SK-N-SH treated with all-trans-retinoic acid at 6 μM for 48 hours (cell line): ENCODE data around the gene CNGB1.

Source experiments
- ATAC-seq: fragments of 200-7000 bp; cut with Tn5 transposase; 3 replicates; pipeline ENCODE4 v1.9.1; 2020; ENCODE audit warnings: mild to moderate bottlenecking, moderate library complexity
- ARNTL ChIP-seq: fragments of 450-650 bp; formaldehyde crosslinking; IDR thresholded peaks from 2 replicates; pipeline ENCODE4 v1.5.0; 2020; ENCODE audit warnings: low read depth, mild to moderate bottlenecking, moderate library complexity, borderline replicate concordance
- BACH2 ChIP-seq: fragments of 250-450 bp; sonication (Bioruptor Pico); IDR thresholded peaks from 2 replicates; pipeline ENCODE4 v1.9.0; 2021; ENCODE audit warnings: mild to moderate bottlenecking, borderline replicate concordance
- CREB5 ChIP-seq: fragments of 250-450 bp; sonication (Bioruptor Pico); IDR thresholded peaks from 2 replicates; pipeline ENCODE4 v1.5.1; 2020; ENCODE audit warnings: low read depth, mild to moderate bottlenecking, moderate library complexity
- CSDC2 ChIP-seq: fragments of 250-450 bp; sonication (Bioruptor Pico); IDR thresholded peaks from 2 replicates; pipeline ENCODE4 v1.5.0; 2020; ENCODE audit warnings: mild to moderate bottlenecking, moderate library complexity
- CSRNP3 ChIP-seq: fragments of 250-450 bp; sonication (Bioruptor Pico); IDR thresholded peaks from 2 replicates; pipeline ENCODE4 v1.5.1; 2021; ENCODE audit warnings: mild to moderate bottlenecking, moderate library complexity
- ESRRG ChIP-seq: fragments of 250-450 bp; sonication (Bioruptor Pico); IDR thresholded peaks from 2 replicates; pipeline ENCODE4 v1.6.1; 2021; ENCODE audit warnings: mild to moderate bottlenecking
- GLIS3 ChIP-seq: fragments of 250-450 bp; sonication (Bioruptor Pico); IDR thresholded peaks from 2 replicates; pipeline ENCODE4 v1.5.0; 2020; ENCODE audit warnings: mild to moderate bottlenecking, moderate library complexity
- ISL1 ChIP-seq: fragments of 250-450 bp; sonication (Bioruptor Pico); IDR thresholded peaks from 2 replicates; pipeline ENCODE4 v2.1.2; 2022; ENCODE audit warnings: mild to moderate bottlenecking, moderate library complexity
- OSR1 ChIP-seq: fragments of 250-450 bp; sonication (Bioruptor Pico); IDR thresholded peaks from 2 replicates; pipeline ENCODE4 v1.8.0; 2022; ENCODE audit warnings: moderate library complexity, mild to moderate bottlenecking, inconsistent platforms
- PATZ1 ChIP-seq: fragments of 250-450 bp; sonication (Bioruptor Pico); IDR thresholded peaks from 2 replicates; pipeline ENCODE4 v1.8.0; 2020; ENCODE audit warnings: mild to moderate bottlenecking, moderate library complexity, borderline replicate concordance
- POU6F1 ChIP-seq: fragments of 250-450 bp; sonication (Bioruptor Pico); IDR thresholded peaks from 2 replicates; pipeline ENCODE4 v1.8.0; 2021; ENCODE audit warnings: low read depth, mild to moderate bottlenecking, moderate library complexity, borderline replicate concordance
- PPARA ChIP-seq: fragments of 250-450 bp; sonication (Bioruptor Pico); IDR thresholded peaks from 2 replicates; pipeline ENCODE4 v1.5.0; 2020; ENCODE audit warnings: mild to moderate bottlenecking, borderline replicate concordance
- SNAI2 ChIP-seq: fragments of 250-450 bp; sonication (Bioruptor Pico); IDR thresholded peaks from 2 replicates; pipeline ENCODE4 v1.5.0; 2020; ENCODE audit warnings: mild to moderate bottlenecking, moderate library complexity
- TCF4 ChIP-seq: fragments of 250-450 bp; sonication (Bioruptor Pico); IDR thresholded peaks from 2 replicates; pipeline ENCODE4 v1.8.0; 2021; ENCODE audit warnings: mild to moderate bottlenecking, moderate library complexity, borderline replicate concordance
- TOX ChIP-seq: fragments of 250-450 bp; sonication (Bioruptor Pico); IDR thresholded peaks from 2 replicates; pipeline ENCODE4 v1.8.0; 2021; ENCODE audit warnings: mild to moderate bottlenecking, moderate library complexity, borderline replicate concordance
- TSHZ2 ChIP-seq: fragments of 250-450 bp; sonication (Bioruptor Pico); IDR thresholded peaks from 2 replicates; pipeline ENCODE4 v1.5.0; 2020; ENCODE audit warnings: mild to moderate bottlenecking, moderate library complexity
- ZC3H10 ChIP-seq: fragments of 250-450 bp; sonication (Bioruptor Pico); IDR thresholded peaks from 2 replicates; pipeline ENCODE4 v1.5.1; 2021; ENCODE audit warnings: mild to moderate bottlenecking, moderate library complexity
- ZFP3 ChIP-seq: fragments of 250-450 bp; sonication (Bioruptor Pico); IDR thresholded peaks from 2 replicates; pipeline ENCODE4 v1.5.0; 2020; ENCODE audit warnings: mild to moderate bottlenecking, moderate library complexity
- ZNF565 ChIP-seq: fragments of 450-650 bp; formaldehyde crosslinking; conservative IDR thresholded peaks from 2 replicates; pipeline ENCODE4 v1.5.0; 2020; ENCODE audit warnings: low read depth, mild to moderate bottlenecking, moderate library complexity
- ZNF70 ChIP-seq: fragments of 450-650 bp; formaldehyde crosslinking; IDR thresholded peaks from 2 replicates; pipeline ENCODE4 v1.5.0; 2020; ENCODE audit warnings: mild to moderate bottlenecking, moderate library complexity
- ZNF8 ChIP-seq: fragments of 450-650 bp; formaldehyde crosslinking; IDR thresholded peaks from 2 replicates; pipeline ENCODE4 v1.5.0; 2020; ENCODE audit warnings: mild to moderate bottlenecking, moderate library complexity

CNGB1 gene

GRCh38 chr16:57916735-57917438 lies 54.0 kb downstream of the CNGB1 start:
- TF ChIP-seq CSRNP3 (CRISPR knock-in tag) (no peak), PPARA (no peak), ZC3H10 (CRISPR knock-in tag) (no peak), ZFP3 (no peak), ISL1 (no peak), TCF4 (no peak), ZNF70 (CRISPR knock-in tag) (no peak), POU6F1 (CRISPR knock-in tag) (no peak), ZNF565 (CRISPR knock-in tag) (no peak), ARNTL (CRISPR knock-in tag) (no peak), TOX (no peak), CSDC2 (no peak), TSHZ2 (no peak), GLIS3 (CRISPR knock-in tag) (no peak), SNAI2 (no peak), ZNF8 (CRISPR knock-in tag) (no peak), BACH2 (CRISPR knock-in tag) (no peak), OSR1 (CRISPR knock-in tag) (no peak), CREB5 (CRISPR knock-in tag) (no peak), PATZ1 (CRISPR knock-in tag) (no peak)
- ATAC-seq: no peak

- TF ChIP-seq CSDC2 (no peak), ZNF70 (CRISPR knock-in tag) (no peak), ISL1 (no peak), PATZ1 (CRISPR knock-in tag) (no peak), OSR1 (CRISPR knock-in tag) (no peak), TCF4 (no peak), ESRRG (CRISPR knock-in tag) (no peak), ZC3H10 (CRISPR knock-in tag) (no peak)
- no peak for ATAC-seq
These were observed 55.0 kb downstream of the CNGB1 start for GRCh38 chr16:57915811-57916488.
